A549 (cell line): Measurements from ENCODE around the gene KCNK6. TPM values are rescaled to one million over a fixed set of nuclear protein-coding genes. Genes with fewer than 3 reads are reported as not detected.

Source experiments
- ATAC-seq, 2 experiments: fragments of 200-7000 bp in 1 of 2; fragments of >200 bp in 1 of 2; cut with Nextera tagmentation in 1 of 2; cut with Tn5 transposase in 1 of 2; 3 replicates each; pipeline versions ENCODE4 v1.8.0 to v1.9.1; 2018 to 2020; ENCODE audit warnings: mild to moderate bottlenecking in 1 of 2, moderate library complexity in 1 of 2
- CTCF ChIA-PET: fragments of 300-600 bp; sonication (Branson Sonifier 250); formaldehyde crosslinking; extraction: SDS; loops from one replicate; lab custom pipeline; 2021; ENCODE audit warnings: antibody characterized with exemption, inconsistent platforms; lab: Yijun Ruan, JAX
- POLR2A ChIA-PET: fragments of 350-600 bp; formaldehyde crosslinking; extraction: SDS; loops from one replicate; lab custom pipeline; 2021; ENCODE audit warnings: antibody characterized with exemption, inconsistent platforms; lab: Yijun Ruan, JAX
- DNase-seq, 2 experiments: peaks; one replicate each; pipeline versions ENCODE4 v3.0.0 to v3.0.0-alpha.2; 2011 to 2016; ENCODE audit warnings: low read depth in 1 of 2, low spot score in 1 of 2
- FAIRE-seq: peaks from 2 replicates; lab custom pipeline; 2011; peaks lifted over from hg19 to GRCh38; lab: Jason Lieb, UNC
- H3K27ac ChIP-seq, 2 experiments: fragments of >200 bp; sonication (Bioruptor Twin); formaldehyde crosslinking; 3 replicates each; pipeline ENCODE4 v1.5.1; 2016 to 2017
- H3K4me1 ChIP-seq: fragments of >200 bp; sonication (Bioruptor Twin); formaldehyde crosslinking; 3 replicates; pipeline ENCODE4 v1.6.1; 2016
- H3K4me2 ChIP-seq: fragments of >200 bp; sonication (Bioruptor Twin); formaldehyde crosslinking; 3 replicates; pipeline ENCODE4 v1.6.1; 2016
- H3K4me3 ChIP-seq: fragments of >200 bp; sonication (Bioruptor Twin); formaldehyde crosslinking; 3 replicates; pipeline ENCODE4 v1.5.1; 2016
- H3K9me3 ChIP-seq: fragments of >200 bp; sonication (Bioruptor Twin); formaldehyde crosslinking; 3 replicates; pipeline ENCODE4 v1.6.1; 2016
- ATOH8 ChIP-seq: fragments of 250-450 bp; sonication (Bioruptor Pico); IDR thresholded peaks from 2 replicates; pipeline ENCODE4 v1.5.0; 2020; ENCODE audit warnings: low read depth, mild to moderate bottlenecking, moderate library complexity
- BCL3 ChIP-seq: fragments of >200 bp; sonication (Bioruptor Twin); formaldehyde crosslinking; IDR thresholded peaks from 3 replicates; pipeline ENCODE4 v1.6.1; 2016
- BHLHE40 ChIP-seq: IDR thresholded peaks from 2 replicates; pipeline ENCODE4 v1.6.1; 2012; ENCODE audit warnings: low read depth, low read length, inconsistent platforms
- CEBPB ChIP-seq, 2 experiments: fragments of >200 bp in 1 of 2; sonication (Bioruptor Twin) in 1 of 2; formaldehyde crosslinking in 1 of 2; IDR thresholded peaks; 2 replicates each; pipeline ENCODE4 v1.6.1; 2012 to 2016
- CHD2 ChIP-seq: fragments of 150-350 bp; IDR thresholded peaks from 2 replicates; pipeline ENCODE4 v1.6.1; 2014; ENCODE audit warnings: low read length; ENCODE audit not compliant: partially characterized antibody
- EP300 ChIP-seq, 2 experiments: fragments of >200 bp; sonication (Bioruptor Twin); formaldehyde crosslinking; IDR thresholded peaks; 2 replicates in 1 of 2; 3 replicates in 1 of 2; pipeline ENCODE4 v1.6.1; 2016 to 2017
- ESRRA ChIP-seq: fragments of 150-350 bp; IDR thresholded peaks from 2 replicates; pipeline ENCODE4 v1.6.1; 2014; ENCODE audit warnings: mild to moderate bottlenecking, low read length, borderline replicate concordance
- FOSL2 ChIP-seq, 2 experiments: fragments of 450-650 bp in 1 of 2; fragments of >200 bp in 1 of 2; sonication (Bioruptor Twin) in 1 of 2; formaldehyde crosslinking; IDR thresholded peaks; 2 replicates each; pipeline versions ENCODE4 v1.5.0 to v1.6.1; 2016 to 2020; ENCODE audit warnings: mild to moderate bottlenecking in 1 of 2, moderate library complexity in 1 of 2
- GATA3 ChIP-seq: IDR thresholded peaks from 2 replicates; pipeline ENCODE4 v1.6.1; 2012; ENCODE audit warnings: borderline replicate concordance
- HOXB13 ChIP-seq: fragments of 250-450 bp; sonication (Bioruptor Pico); IDR thresholded peaks from 2 replicates; pipeline ENCODE4 v1.5.0; 2020; ENCODE audit warnings: low read depth, mild to moderate bottlenecking, moderate library complexity
- HOXB5 ChIP-seq: fragments of 250-450 bp; sonication (Bioruptor Pico); IDR thresholded peaks from 2 replicates; pipeline ENCODE4 v1.5.0; 2020; ENCODE audit warnings: mild to moderate bottlenecking, moderate library complexity
- JUNB ChIP-seq: fragments of >200 bp; sonication (Bioruptor Twin); formaldehyde crosslinking; IDR thresholded peaks from 2 replicates; pipeline ENCODE4 v1.6.1; 2016
- MAX ChIP-seq: IDR thresholded peaks from 2 replicates; pipeline ENCODE4 v1.6.1; 2012
- MAZ ChIP-seq: fragments of 150-350 bp; IDR thresholded peaks from 2 replicates; pipeline ENCODE4 v1.6.1; 2014; ENCODE audit warnings: antibody characterized with exemption, low read depth, low read length, borderline replicate concordance
- NPAS2 ChIP-seq: fragments of 250-450 bp; sonication (Bioruptor Pico); IDR thresholded peaks from 2 replicates; pipeline ENCODE4 v1.8.0; 2022; ENCODE audit warnings: mild to moderate bottlenecking, moderate library complexity, borderline replicate concordance
- PHF8 ChIP-seq: fragments of 200-600 bp; sonication (generic); IDR thresholded peaks from 2 replicates; pipeline ENCODE4 v1.6.1; 2016; ENCODE audit warnings: low read depth, mild to moderate bottlenecking, antibody characterized with exemption, moderate library complexity, borderline replicate concordance
- RAD21 ChIP-seq, 2 experiments: fragments of >200 bp in 1 of 2; sonication (Bioruptor Twin) in 1 of 2; formaldehyde crosslinking in 1 of 2; IDR thresholded peaks in 1 of 2; conservative IDR thresholded peaks in 1 of 2; 2 replicates in 1 of 2; 3 replicates in 1 of 2; pipeline ENCODE4 v1.6.1; 2012 to 2018; ENCODE audit warnings: inconsistent platforms in 1 of 2
- SMC3 ChIP-seq: fragments of >200 bp; sonication (Bioruptor Twin); formaldehyde crosslinking; IDR thresholded peaks from 3 replicates; pipeline ENCODE4 v1.6.1; 2018; ENCODE audit warnings: inconsistent platforms
- USF2 ChIP-seq: fragments of 450-650 bp; IDR thresholded peaks from 2 replicates; pipeline ENCODE4 v1.6.1; 2014; ENCODE audit warnings: antibody characterized with exemption
- ZFP36 ChIP-seq: fragments of 450-650 bp; IDR thresholded peaks from 2 replicates; pipeline ENCODE4 v1.6.1; 2014; ENCODE audit warnings: borderline replicate concordance; ENCODE audit not compliant: partially characterized antibody
- ZNF302 ChIP-seq: fragments of 250-450 bp; sonication (Bioruptor Pico); IDR thresholded peaks from 2 replicates; pipeline ENCODE4 v1.9.0; 2021; ENCODE audit warnings: inconsistent platforms, mild to moderate bottlenecking, moderate library complexity
- WGBS: methylation state at CpG from one replicate; pipeline ENCODE4 v1.1.6; 2017; ENCODE audit errors: missing lambda C conversion rate; 5-methylcytosine and 5-hydroxymethylcytosine counted together
- polyA plus RNA-seq, 4 experiments: library from polyadenylated mRNA; depleted of rRNA in 3 of 4; stranded (reverse); fragments of >200 nt; fragmentation: RNase III in 1 of 4; extraction: RNeasy Plus Mini Kit Qiagen cat#74134 plus additional on column Dnase treatment in 1 of 4; gene quantifications; 2 replicates in 3 of 4; 3 replicates in 1 of 4; pipeline ENCODE4 v1.2.3, GENCODE V29; 2011 to 2017
- TF ChIP-seq, protein P1 (sequence below): fragments of >200 bp; sonication (Bioruptor Twin); formaldehyde crosslinking; IDR thresholded peaks from 3 replicates; pipeline ENCODE4 v1.5.1; 2016

KCNK6 gene
- polyA plus RNA-seq, 2 of the 4 experiments (the other 2 are of a cell fraction), result 2.4 to 2.8 TPM

- TF ChIP-seq USF2 (no peak), ESRRA (no peak), ATOH8 (CRISPR knock-in tag) (no peak), BCL3 (no peak), CEBPB (IDR thresholded peaks at IDR 0.05) (no peak), FOSL2 (IDR thresholded peaks at IDR 0.05) (no peak), FOSL2 (CRISPR knock-in tag; IDR thresholded peaks at IDR 0.05) (no peak), HOXB5 (CRISPR knock-in tag) (no peak)
Observed at GRCh38 chr19:38352611-38353010, 33.0 kb downstream of the KCNK6 start (continued).

GRCh38 chr19:38355728-38356725 is 36.4 kb downstream of the KCNK6 start:
- peak; percentile 95 for FAIRE-seq
- DNase-seq, result no peak
- Histone ChIP-seq H3K4me2 (no peak overlapping the region), H3K4me3 (no peak overlapping the region), H3K27ac (no peak overlapping the region), H3K9me3 (no peaks in the 10 kb centered on the region), H3K4me1 (0 out of 3 replicates have a peak, but pooled peaks cover 1% of the 10 kb centered on the region)
- ChIA-PET POLR2A (no interaction called here), CTCF (interaction anchor here (1.4 to 2.8 kb wide), 5 partner anchors 11 to 454 kb away, joined by 4 to 8 read pairs (median 7); partner anchors contain the start of genes CATSPERG and FAM98C)
- WGBS, result 54% methylated on average over 16 of the region's 16 CpGs
- TF ChIP-seq ZFP36, result peak; percentile 34
- TF ChIP-seq NPAS2 (CRISPR knock-in tag), result no peak
- peak; percentile 56 for TF ChIP-seq USF2
- ATAC-seq, result no peak

DNA sequence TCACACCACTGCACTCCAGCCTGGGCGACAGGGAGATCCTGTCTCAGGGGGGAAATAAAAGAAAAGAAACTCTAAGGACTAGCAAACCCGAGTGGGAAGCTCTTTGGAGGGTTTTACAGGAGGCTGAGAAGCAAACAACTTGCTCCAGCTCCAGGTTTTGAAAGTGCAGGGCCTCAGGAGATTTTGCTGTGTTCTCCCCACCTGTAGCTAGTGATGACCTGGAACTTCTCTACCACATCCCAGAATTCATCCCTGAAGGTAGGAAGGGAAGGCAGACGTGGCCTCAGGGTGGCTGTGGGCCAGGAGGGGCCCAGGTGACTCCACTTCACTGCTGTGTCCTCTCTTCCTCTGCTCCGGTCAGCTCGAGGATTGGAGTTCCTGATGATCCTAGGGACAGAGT is 38.4 kb downstream of the KCNK6 start:
- H3K4me2 ChIP-seq, result no peak overlapping the region

More for the DNA sequence above, 38.4 kb downstream of the KCNK6 start:
- DNase-seq, result no peak
- peaks cover 8% of the 10 kb centered on the region; the same call in 1 of the 3 replicates for H3K4me1 ChIP-seq
- no peak overlapping the region for H3K4me3 ChIP-seq
- no peak for FAIRE-seq
- ChIA-PET POLR2A (interaction anchor here (1.0 to 1.8 kb wide), 3 partner anchors 9 to 573 kb away, joined by 3 to 4 read pairs (median 3); partner anchors contain the start of genes MRPS12, PSMD8 and SARS2), CTCF (interaction anchor here (0.6 to 4.3 kb wide), 13 partner anchors 11 to 980 kb away, joined by 3 to 29 read pairs (median 4); partner anchors contain the start of genes CATSPERG, FAM98C, GGN and PPP1R14A)
- TF ChIP-seq SMC3 (no peak), MAZ (no peak), CHD2 (no peak), RAD21 (conservative IDR thresholded peaks at IDR 0.05 in 1 of 2, IDR thresholded peaks at IDR 0.05 in 1 of 2) (no peak), BHLHE40 (no peak), CEBPB (IDR thresholded peaks at IDR 0.05) (no peak), MAX (no peak), ZNF302 (CRISPR knock-in tag) (no peak), GATA3 (no peak), PHF8 (no peak), EP300 (IDR thresholded peaks at IDR 0.05) (no peak), HOXB13 (no peak), JUNB (no peak)
- TF ChIP-seq, protein P1, sequence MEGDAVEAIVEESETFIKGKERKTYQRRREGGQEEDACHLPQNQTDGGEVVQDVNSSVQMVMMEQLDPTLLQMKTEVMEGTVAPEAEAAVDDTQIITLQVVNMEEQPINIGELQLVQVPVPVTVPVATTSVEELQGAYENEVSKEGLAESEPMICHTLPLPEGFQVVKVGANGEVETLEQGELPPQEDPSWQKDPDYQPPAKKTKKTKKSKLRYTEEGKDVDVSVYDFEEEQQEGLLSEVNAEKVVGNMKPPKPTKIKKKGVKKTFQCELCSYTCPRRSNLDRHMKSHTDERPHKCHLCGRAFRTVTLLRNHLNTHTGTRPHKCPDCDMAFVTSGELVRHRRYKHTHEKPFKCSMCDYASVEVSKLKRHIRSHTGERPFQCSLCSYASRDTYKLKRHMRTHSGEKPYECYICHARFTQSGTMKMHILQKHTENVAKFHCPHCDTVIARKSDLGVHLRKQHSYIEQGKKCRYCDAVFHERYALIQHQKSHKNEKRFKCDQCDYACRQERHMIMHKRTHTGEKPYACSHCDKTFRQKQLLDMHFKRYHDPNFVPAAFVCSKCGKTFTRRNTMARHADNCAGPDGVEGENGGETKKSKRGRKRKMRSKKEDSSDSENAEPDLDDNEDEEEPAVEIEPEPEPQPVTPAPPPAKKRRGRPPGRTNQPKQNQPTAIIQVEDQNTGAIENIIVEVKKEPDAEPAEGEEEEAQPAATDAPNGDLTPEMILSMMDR, result no peak
- no peak for ATAC-seq
- H3K9me3 ChIP-seq, result no peaks in the 10 kb centered on the region
- WGBS, result 39% methylated on average over 5 of the region's 5 CpGs
- no peak overlapping the region for H3K27ac ChIP-seq
